ENCODE results near the gene RFX4. TPM values are rescaled to one million over a fixed set of nuclear protein-coding genes. Genes with fewer than 3 reads are reported as not detected.

RFX4 gene
- total and polyA plus RNA-seq, 2 donors (not counting 1 experiment from before 2014, with no cell fraction given), result not detected

DNA sequence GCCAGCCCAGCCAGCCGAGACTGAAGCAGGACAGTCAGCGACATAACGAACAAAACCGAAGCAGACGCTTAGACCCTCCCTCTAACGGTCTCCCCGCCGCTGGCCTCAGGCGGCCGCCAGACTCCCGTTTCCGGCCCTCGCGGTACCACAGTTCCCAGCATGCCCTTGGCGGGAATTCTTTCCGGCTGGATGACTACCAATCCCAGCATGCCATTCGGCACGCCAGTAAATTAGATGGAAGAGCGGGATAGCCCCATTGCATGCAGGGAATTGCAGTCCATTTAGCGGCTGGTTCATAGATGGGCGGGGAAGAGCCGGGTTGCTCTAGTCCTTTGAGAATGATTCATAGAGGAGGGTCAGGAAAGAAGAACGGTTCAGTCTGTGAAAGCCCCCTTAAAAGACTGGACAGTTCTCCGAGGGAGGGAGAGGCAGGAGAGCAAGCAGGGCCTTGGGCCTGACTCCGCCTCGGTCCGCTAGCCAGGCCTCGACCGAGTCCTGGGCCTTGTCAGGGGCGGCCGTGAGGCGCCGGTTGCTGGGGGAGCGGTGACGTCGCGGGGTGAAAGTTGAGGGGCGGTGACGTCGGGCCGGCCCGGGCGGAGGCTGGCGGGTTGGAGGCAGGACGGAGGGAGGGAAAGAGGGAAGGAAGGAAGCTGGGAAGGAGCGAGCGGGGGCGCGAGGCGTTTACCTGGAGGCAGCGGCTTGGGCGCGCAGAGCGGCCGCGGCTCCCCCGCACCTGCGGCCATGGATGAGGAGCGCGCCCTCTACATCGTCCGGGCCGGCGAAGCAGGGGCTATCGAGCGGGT, 191.4 kb downstream of the RFX4 start, which contains the start of gene RIC8B:
TSS of gene RIC8B (plus strand) at position 678 of the 803 bp plus-strand sequence. CDS start at position 742, 64 bp downstream.
- Histone ChIP-seq H3K9ac (ENCODE audit: insufficient read depth, low read length) (peak within 1 kb of the TSS; percentile 98), H3K4me3 (replicated peaks in 1 of 4; ENCODE audit: control extremely low read depth in 1 of 4, insufficient read depth in 1 of 4, low read depth in 3 of 4, low read length in 4 of 4) (peak within 1 kb of the TSS; percentile 43 to 96 (median 77)), H3K27ac (ENCODE audit: insufficient read depth, low read length) (peak within 1 kb of the TSS; percentile 99), H3K4me1 (ENCODE audit: control insufficient read depth, extremely low read depth, insufficient read depth, low read length) (no peaks in the 10 kb centered on the region), H3K36me3 (ENCODE audit: control insufficient read depth, insufficient read depth, low read length) (no peaks in the 10 kb centered on the region), H2AFZ (ENCODE audit: low read length) (peak within 1 kb of the TSS; percentile 95), H3K9me3 (ENCODE audit: control insufficient read depth, insufficient read depth, low read depth, low read length) (no peaks in the 10 kb centered on the region), H4K20me1 (ENCODE audit: control insufficient read depth, extremely low read depth, insufficient read depth, low read length) (no peaks in the 10 kb centered on the region), H3K27me3 (ENCODE audit: control insufficient read depth, insufficient read depth, low read length) (no peaks in the 10 kb centered on the region), H3K79me2 (ENCODE audit: control insufficient read depth, insufficient read depth, low read length) (peaks cover 40% of the 10 kb centered on the region), H3K4me2 (ENCODE audit: extremely low read depth, insufficient read depth, low read length) (peak within 1 kb of the TSS; percentile 92)
- peak; percentile 99 for DNase-seq (ENCODE audit: low read depth in 2 of 2)
- TF ChIP-seq EZH2 (IDR thresholded peaks at IDR 0.05; ENCODE audit: low read length, missing control alignments) (no peak), CTCF (conservative IDR thresholded peaks at IDR 0.05 in 1 of 2, IDR thresholded peaks at IDR 0.05 in 1 of 2; ENCODE audit: low read depth in 1 of 2, low read length in 2 of 2) (no peak)

- Histone ChIP-seq H2AFZ (ENCODE audit: low read length) (peak overlapping the region; percentile 74), H3K79me2 (ENCODE audit: control insufficient read depth, insufficient read depth, low read length) (peaks cover 40% of the 10 kb centered on the region), H3K27ac (ENCODE audit: insufficient read depth, low read length) (peak overlapping the region; percentile 99), H3K4me3 (replicated peaks in 1 of 4; ENCODE audit: control extremely low read depth in 1 of 4, insufficient read depth in 1 of 4, low read depth in 3 of 4, low read length in 4 of 4) (peak overlapping the region; percentile 43 to 96 (median 77)), H3K9me3 (ENCODE audit: control insufficient read depth, insufficient read depth, low read depth, low read length) (no peaks in the 10 kb centered on the region), H3K27me3 (ENCODE audit: control insufficient read depth, insufficient read depth, low read length) (no peaks in the 10 kb centered on the region), H3K36me3 (ENCODE audit: control insufficient read depth, insufficient read depth, low read length) (no peaks in the 10 kb centered on the region), H3K4me1 (ENCODE audit: control insufficient read depth, extremely low read depth, insufficient read depth, low read length) (no peaks in the 10 kb centered on the region), H3K9ac (ENCODE audit: insufficient read depth, low read length) (peak overlapping the region; percentile 98), H4K20me1 (ENCODE audit: control insufficient read depth, extremely low read depth, insufficient read depth, low read length) (no peaks in the 10 kb centered on the region), H3K4me2 (ENCODE audit: extremely low read depth, insufficient read depth, low read length) (peak overlapping the region; percentile 92)
- TF ChIP-seq EZH2 (IDR thresholded peaks at IDR 0.05; ENCODE audit: low read length, missing control alignments), result no peak
- no peak for TF ChIP-seq CTCF (conservative IDR thresholded peaks at IDR 0.05 in 1 of 2, IDR thresholded peaks at IDR 0.05 in 1 of 2; ENCODE audit: low read depth in 1 of 2, low read length in 2 of 2)
- no peak for DNase-seq (ENCODE audit: low read depth in 2 of 2)
Observed at GRCh38 chr12:106774808-106775524, 192.2 kb downstream of the RFX4 start.

- Histone ChIP-seq H3K4me2 (ENCODE audit: extremely low read depth, insufficient read depth, low read length) (no peak overlapping the region), H3K79me2 (ENCODE audit: control insufficient read depth, insufficient read depth, low read length) (peaks cover 46% of the 10 kb centered on the region)
Observed at GRCh38 chr12:106776897-106777296, 194.1 kb downstream of the RFX4 start.

More at GRCh38 chr12:106776897-106777296, 194.1 kb downstream of the RFX4 start:
- no peaks in the 10 kb centered on the region for H3K4me1 ChIP-seq (ENCODE audit: control insufficient read depth, extremely low read depth, insufficient read depth, low read length)
- no peak for TF ChIP-seq EZH2 (IDR thresholded peaks at IDR 0.05; ENCODE audit: low read length, missing control alignments)
- TF ChIP-seq CTCF (conservative IDR thresholded peaks at IDR 0.05 in 1 of 2, IDR thresholded peaks at IDR 0.05 in 1 of 2; ENCODE audit: low read depth in 1 of 2, low read length in 2 of 2), result no peak
- no peaks in the 10 kb centered on the region for H4K20me1 ChIP-seq (ENCODE audit: control insufficient read depth, extremely low read depth, insufficient read depth, low read length)
- H3K27me3 ChIP-seq (ENCODE audit: control insufficient read depth, insufficient read depth, low read length), result no peaks in the 10 kb centered on the region
- no peak overlapping the region for H3K4me3 ChIP-seq (replicated peaks in 1 of 4; ENCODE audit: control extremely low read depth in 1 of 4, insufficient read depth in 1 of 4, low read depth in 3 of 4, low read length in 4 of 4)
- no peaks in the 10 kb centered on the region for H3K36me3 ChIP-seq (ENCODE audit: control insufficient read depth, insufficient read depth, low read length)
- H3K27ac ChIP-seq (ENCODE audit: insufficient read depth, low read length), result no peak overlapping the region
- no peak for DNase-seq (ENCODE audit: low read depth in 2 of 2)
- no peak overlapping the region for H3K9ac ChIP-seq (ENCODE audit: insufficient read depth, low read length)
- H2AFZ ChIP-seq (ENCODE audit: low read length), result no peak overlapping the region
- H3K9me3 ChIP-seq (ENCODE audit: control insufficient read depth, insufficient read depth, low read depth, low read length), result no peaks in the 10 kb centered on the region
